Mammary microvascular endothelial cell (primary cell): ENCODE measurements around the gene PTS. TPM values are rescaled to one million over a fixed set of nuclear protein-coding genes. Genes with fewer than 3 reads are reported as not detected.

Source experiments
- total RNA-seq: library from RNA; depleted of rRNA; stranded (reverse); fragments of >200 nt; gene quantifications from 2 replicates; pipeline ENCODE4 v1.2.3, GENCODE V29; 2015

PTS gene
- 28.0 and 33.9 TPM in 2 replicates for total RNA-seq

GRCh38 chr11:112226062-112226830 is at the start of gene PTS:
PTS (plus strand) TSS chr11:112226428; CDS start chr11:112226444, 16 bp downstream.

GRCh38 chr11:112260490-112260889 is 34.3 kb downstream of the PTS start, which contains the start of gene PLET1:
PLET1 (minus strand) TSS chr11:112260860; CDS start chr11:112260589, 271 bp downstream.

Other genes starting within 250 kb of the PTS start
- 41.2 and 46.1 TPM in 2 replicates for gene DLAT, start 201.0 kb upstream of the PTS start, total RNA-seq
- gene PIH1D2, start 152.4 kb upstream of the PTS start, total RNA-seq: 0.64 and 1.9 TPM in 2 replicates
- 8.3 and 9.2 TPM in 2 replicates for gene NKAPD1, start 152.1 kb upstream of the PTS start, total RNA-seq
- gene TIMM8B, start 139.7 kb upstream of the PTS start, total RNA-seq: 54.6 and 67.4 TPM in 2 replicates
- gene SDHD, start 139.6 kb upstream of the PTS start, total RNA-seq: 96.6 and 117 TPM in 2 replicates
- 0.13 and 1.5 TPM in 2 replicates for gene IL18, start 62.3 kb upstream of the PTS start, total RNA-seq
- 0.25 TPM in 1 of 2 replicates, not detected in the other for gene TEX12, start 59.1 kb upstream of the PTS start, total RNA-seq
- gene BCO2, start 50.9 kb upstream of the PTS start, total RNA-seq: 0.40 and 0.44 TPM in 2 replicates
- gene PLET1, start 34.4 kb downstream of the PTS start, total RNA-seq: not detected in 2 replicates